DMS53 (cell line): ENCODE results near the gene CDH26.
A peak's percentile ranks its signal among the peaks of the same experiment; 100 is the strongest.

Experiments
- DNase-seq: peaks from one replicate; lab custom pipeline; 2025; lab: John Stamatoyannopoulos, UW

CDH26 gene

DNA sequence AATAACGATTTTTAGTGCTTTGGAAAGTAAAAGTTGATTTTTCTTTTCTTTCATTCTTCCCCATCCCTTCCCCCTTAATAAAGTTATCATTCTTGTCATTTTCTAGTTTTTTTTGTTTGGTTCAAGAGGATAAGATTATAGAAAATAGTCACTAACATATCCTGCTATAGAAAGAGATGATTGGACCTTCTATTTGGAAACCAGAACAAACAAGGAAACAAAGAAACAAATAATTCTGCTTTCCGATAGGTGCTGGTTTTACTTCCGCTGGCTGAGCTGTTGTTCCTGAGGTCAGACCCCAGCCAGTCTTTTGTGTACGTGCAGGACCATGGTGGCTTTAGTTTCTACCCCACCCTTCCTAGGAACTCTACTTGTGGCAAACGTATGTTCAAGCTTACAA is at the start of gene CDH26:
TSS of gene CDH26 (plus strand) at position 301 of the 400 bp plus-strand sequence. CDS start 304 bp downstream, outside the sequence.
- DNase-seq, result peak; percentile 47

DNA sequence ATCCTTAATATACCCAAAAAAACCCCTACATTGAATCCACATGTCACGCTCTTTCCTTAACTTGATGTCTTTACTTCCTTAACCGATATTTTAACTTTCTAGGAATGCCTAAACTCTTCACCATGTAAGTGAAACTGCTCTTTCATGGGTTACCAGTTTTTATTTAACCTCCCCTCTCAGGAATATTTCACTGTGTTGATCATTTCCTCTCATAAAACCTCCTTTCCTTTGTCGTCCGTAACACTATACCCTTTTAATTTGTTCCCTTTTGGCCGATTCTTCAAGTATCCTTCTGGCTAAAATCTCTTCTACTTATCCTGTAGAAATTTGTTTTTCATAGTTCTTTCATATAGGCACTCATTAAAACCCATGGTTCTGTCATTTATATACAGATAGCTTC is 49.4 kb upstream of the CDH26 start:
- no peak for DNase-seq

DNA sequence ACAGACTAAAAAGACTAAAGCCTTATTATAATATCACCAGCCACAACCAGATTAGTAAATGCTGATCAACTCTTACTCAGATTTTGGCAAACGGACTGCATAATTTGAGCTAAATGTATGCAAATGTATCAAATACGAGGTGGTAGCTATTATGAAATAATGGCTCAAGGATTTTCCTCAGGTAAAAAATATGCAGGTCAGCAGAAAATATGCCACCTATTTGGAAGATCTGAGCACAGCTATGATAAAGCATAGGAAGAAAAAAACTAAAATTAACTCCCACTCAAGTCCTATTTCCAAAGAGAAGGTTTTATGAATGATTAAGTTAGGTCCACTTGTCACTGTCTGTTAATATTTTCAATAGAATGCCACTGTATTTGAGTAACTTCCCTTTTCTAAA is 47.2 kb upstream of the CDH26 start:
- no peak for DNase-seq

DNA sequence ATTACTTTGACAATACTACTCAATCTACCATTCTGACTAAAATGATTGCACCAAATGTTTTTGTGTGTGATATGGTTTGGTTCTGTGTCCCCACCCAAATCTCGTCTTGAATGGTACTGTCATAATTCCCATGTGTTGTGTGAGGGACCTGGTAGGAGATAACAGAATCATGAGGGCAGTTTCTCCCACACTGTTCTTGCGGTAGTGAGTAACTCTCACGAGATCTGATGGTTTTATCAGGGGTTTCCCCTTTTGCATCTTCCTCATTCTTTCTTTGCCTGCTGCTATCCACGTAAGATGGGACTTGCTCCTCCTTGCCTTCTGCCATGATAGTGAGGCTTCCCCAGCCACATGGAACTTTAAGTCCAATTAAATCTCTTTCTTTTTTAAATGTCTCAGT is 45.6 kb upstream of the CDH26 start:
- no peak for DNase-seq

DNA sequence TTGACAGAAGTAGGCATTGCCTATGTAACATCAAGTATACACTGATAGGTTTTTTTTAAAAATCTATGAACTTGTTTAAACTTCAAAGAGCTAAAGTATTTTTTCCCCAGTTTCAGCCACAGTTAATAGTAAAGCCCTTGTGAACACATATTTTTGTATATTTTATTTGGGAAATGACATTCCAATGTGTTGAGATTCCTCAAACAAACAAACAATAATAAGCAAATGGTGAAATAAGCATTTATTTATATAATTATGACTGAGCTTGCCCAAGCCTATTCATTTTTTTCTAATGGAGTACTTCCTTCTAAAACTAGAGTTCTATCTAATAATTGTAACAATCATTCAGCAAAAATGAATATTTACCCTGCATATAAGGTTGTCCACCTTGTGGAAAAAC is 37.3 kb upstream of the CDH26 start:
- DNase-seq, result no peak

DNA sequence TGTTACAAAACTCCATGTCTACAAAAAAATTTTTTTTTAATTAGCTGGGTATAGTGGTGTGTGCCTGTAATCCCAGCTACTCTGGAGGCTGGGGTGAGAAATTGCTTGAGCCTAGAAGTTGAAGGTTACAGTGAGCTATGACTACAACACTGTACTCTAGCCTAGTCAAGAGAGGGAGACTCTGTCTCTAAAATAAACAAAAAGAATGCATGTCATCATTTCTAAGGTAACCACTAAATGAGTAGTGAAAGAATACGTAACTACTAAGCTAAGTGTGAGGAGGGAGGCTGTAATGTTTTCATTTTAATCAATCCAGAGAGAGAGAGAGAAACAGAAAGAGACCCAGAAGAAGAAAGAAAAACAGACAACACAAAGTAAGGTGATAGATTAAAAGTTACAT is 34.7 kb upstream of the CDH26 start:
- peak; percentile 50 for DNase-seq

DNA sequence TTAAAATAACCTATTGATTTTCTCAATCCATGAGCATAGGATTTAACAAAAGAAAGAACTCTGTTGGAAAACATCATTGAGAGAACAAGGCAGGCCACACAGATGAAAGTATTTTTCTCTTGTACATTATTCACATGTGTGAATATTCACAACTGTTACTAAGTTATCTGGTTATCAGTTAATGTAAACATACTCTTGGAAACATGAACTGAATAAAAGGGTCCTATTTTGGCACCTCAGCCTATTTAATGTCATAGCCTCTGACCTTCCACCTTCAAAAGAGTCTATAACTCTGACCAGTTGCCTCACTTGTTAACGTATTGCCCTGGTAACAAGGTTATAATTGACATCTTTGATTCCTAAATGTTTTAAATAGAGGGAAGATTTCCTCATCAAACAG is 32.9 kb upstream of the CDH26 start:
- DNase-seq, result no peak

DNA sequence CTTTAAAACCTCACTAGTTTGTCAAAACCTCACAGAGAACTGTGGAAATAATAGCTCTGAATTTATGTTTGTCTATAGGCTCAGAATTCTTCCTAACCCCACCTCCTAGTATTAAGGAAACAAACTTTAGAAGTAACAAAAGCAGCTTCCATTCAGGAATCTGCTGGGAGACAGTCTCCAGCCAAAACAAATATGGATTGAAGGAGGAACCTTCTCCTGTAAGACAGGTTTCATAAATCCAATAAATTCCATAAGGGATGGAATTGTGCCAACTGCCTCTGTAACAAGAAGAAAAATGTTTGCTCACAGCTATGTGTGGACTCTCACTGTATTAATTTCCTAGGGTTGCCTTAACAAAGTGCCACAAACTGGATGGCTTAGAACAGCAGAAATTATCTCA is 32.3 kb upstream of the CDH26 start:
- DNase-seq, result peak; percentile 14

DNA sequence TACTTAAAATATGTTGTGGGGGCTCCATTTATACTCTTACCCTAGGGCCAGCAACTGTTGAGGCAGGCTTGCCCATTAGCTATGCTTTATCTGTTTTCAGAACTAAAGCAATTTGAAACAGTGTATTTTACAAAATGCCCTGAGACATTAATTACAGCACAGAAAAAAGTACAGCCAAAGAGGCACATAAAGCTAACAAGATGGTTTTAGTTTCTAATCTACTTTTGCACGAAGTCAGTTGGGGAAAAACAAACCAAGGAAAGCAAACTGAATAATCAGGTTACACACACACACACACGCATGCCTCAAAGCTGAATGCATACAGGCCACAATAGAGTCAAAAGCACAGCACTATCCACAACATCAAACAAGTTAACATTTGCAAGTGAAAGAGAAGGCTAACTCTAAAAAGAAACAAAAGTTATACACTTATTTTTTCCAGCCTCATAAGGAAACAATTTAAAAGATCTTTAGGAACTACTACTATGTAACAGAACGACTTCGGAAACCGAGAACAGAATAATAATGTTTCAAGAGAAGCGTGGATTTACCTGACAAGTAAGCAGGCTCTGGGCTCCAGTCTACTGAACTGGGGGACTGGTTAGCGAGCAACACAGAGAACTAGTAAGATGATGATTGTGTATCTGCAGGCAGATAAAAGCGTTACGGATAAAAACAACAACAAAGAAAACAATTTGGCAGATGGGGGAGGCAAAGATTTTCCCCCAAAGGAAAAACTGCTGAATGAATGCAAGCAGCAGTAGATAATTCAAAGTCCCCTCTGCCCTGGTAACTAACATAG is 26.5 kb upstream of the CDH26 start:
- DNase-seq, result no peak

DNA sequence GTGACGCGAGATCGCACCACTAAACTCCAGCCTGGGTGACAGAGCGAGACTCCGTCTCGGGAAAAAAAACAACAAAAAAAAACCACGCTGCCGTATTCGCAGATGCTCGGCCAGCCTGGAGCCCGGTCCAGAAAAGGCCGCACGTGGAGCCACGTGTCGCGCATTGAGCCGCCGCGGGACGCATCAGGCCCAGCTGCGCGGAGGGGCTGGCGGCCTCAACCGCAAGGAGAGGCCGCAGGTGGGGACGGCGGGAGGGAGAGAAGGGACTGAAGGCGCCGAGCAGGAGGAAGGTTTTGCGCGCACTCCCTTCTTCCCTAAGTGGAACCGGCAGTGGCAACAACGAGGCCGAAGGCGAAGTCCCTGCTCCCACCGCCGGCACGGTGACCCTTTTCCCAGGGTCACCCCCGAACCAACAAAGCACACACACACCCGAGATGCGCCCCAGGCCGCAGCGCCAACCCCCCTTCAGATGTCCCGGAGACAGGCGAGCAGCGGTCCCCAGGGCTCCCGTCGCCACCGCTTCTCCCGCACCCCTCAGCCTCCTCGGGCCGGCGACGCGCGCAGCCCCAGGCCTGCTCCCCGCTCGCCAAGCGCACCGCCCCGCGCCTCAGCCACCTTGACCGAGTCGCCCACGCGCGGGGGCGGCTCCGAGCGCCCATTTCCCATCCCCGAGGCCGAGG is 25.5 kb upstream of the CDH26 start:
- no peak for DNase-seq

DNA sequence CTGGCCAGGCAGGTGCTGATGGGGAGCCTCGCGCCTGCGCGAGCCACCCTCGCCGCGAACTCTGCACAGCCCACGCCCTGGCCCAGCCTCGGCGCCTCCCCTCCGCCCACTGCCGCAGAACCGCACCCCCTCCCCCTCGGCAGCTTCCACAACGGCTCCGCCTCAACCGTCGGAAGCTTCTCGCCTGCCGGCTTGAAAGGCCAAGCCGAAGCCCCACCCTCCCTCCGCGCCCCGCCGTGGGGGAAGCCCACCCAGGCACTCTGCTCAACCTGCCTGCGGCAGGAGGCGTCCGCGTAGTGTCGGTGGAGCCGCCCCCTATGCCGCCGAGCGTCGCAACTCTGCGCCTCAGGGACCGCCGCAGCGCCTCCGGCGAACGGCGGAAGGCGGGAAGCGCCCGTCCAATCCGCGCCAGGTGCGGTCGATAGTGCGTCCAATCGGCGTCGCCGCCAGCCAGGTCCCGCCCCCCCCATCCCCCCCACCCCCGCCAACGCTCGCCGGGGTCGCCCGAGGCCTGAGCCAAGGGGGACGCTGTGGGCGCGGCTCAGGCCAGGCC is 24.9 kb upstream of the CDH26 start, which contains the start of gene SYCP2:
TSS of gene SYCP2 (minus strand) at position 342 of the 553 bp plus-strand sequence. CDS start 11,224 bp downstream, outside the sequence.
- DNase-seq, result peak; percentile 90

DNA sequence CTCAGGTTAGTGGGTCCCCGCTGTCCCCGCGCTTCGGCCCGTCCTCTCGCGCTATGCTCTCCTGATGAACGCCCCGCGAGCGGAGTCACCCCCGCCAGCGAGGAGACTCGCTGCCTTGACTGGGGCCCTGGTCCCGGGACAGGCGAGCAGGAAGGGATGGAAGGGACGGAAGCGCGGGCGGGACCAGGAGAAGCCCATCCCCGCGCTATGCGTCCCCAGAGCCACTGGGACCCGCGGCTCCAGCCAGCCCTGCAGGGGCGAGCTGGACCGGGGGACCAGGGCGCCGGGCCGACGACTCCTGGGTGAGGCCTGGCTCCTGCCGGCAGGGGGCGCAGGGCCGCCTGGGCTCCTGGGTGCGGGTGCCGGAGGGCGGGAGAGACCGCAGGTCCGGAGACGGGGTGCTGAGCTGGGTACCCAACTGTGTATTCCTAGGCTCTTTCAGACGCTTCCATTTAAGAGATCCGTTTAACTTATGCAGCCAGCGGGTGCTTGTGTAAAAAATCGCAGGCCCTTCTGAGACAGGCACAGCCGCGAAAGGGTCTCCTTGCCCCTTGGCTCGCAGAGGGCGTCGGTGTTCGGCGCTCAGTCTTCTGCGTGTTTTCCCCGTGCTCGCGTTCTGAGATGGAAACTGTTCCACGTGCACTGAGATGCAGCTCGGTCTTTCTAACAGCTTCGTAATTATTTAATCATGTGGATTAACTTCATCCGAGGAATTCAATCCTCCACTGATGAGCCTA is 24.2 kb upstream of the CDH26 start:
- peak; percentile 92 for DNase-seq

DNA sequence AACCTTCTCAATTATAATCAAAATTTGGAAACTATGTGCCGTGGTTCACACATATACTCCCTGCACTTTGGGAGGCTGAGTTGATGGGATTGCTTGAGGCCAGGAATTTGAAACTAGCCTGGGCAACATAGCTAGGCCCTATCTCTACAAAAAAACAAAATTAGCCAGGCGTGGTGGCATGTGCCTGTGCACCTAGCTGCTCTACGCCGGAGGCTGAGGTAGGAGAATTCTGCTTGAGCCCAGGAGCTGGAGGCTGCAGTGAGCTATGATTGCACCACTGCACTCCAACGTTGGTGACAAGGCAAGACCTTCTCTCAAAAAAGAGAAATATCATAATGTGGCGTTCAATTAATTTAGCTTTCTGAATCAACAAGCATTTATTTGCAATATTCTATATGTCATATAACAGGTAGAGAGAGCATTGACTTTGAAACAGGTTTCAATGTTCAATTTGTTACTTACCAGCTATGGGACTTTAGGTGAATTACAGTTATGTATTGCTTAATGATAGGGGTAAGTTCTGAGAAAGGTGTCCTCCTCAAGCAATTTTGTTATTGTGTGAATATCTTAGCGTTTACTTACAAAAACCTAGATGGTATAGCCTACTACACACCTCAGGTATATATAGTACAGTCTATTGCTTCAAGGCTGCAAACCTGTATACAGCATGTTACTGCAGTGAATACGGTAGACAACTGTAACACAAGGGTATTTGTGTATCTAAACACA is 22.6 kb upstream of the CDH26 start:
- DNase-seq, result no peak

DNA sequence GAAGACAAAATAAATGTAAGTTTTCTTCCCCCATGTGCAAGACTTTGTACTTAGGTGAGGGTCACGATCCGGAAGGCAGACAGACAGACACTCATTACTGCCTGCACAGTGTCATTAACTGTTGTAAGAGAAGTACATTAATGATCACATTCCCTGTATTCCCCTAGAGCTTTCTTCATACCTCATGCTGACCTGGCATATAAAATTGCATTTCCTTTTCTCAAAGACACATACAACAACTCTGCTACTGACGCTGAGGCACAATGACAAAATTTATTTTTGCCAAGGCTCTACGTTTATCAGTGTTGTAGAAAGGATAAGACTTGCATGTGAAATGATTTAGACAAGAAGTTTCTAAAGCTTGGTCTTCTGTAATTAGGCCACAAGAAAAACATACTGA is 21.8 kb upstream of the CDH26 start:
- no peak for DNase-seq

DNA sequence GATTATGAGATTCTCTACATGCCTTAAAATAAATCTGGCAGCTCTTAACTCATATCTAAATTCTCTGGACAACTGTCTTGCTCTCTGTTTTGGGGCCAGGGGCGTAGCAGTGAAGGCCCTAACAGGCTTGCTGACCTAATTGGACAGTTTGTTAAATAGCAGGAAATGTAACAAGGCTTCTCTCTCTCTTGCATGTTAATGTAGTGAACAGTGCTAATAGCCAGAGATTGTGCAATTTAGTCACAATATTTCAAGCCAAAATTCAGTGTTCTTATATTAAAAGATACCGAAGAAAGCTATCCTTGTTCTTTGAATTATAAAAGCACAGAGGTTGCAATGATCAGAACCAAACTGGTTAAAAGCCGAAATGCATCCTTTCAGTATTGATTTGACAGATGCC is 21.1 kb upstream of the CDH26 start:
- no peak for DNase-seq

DNA sequence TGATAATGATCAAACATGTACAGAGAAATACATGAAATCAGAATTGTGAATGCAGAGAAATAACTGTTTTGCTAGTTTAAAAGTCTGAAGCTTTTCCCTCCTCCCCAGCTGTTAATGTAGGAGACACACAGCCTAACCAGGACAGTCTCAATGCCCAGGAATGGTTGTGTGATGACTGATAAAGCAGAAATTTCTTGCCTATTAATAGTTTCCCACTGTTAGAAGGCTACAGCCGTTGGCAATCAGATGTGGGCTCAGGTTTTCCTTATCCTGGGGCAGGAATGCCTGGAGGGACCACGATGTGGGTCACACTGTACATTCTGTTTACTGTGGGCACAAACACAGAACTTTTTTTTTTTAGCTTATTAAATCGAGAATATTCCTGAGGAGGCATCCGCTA is 20.0 kb upstream of the CDH26 start:
- DNase-seq, result no peak

DNA sequence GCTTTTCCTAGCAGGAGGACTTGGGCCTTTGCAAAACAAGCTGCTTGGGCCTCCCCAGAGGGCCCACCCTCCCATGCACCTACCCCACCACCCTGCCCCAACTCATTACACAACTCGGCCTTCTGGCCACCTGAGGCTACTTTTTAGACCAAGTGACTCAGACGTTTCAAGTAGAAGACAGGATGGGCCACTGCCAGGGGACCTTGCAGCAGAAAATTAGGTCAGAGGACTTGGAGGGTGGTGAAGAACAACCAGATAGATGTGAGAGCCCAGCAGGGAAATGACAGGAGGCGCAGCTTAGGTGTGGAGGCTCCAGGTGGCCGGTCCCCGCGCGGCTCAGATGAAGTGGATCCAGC is 19.5 kb upstream of the CDH26 start:
- DNase-seq, result peak; percentile 47

DNA sequence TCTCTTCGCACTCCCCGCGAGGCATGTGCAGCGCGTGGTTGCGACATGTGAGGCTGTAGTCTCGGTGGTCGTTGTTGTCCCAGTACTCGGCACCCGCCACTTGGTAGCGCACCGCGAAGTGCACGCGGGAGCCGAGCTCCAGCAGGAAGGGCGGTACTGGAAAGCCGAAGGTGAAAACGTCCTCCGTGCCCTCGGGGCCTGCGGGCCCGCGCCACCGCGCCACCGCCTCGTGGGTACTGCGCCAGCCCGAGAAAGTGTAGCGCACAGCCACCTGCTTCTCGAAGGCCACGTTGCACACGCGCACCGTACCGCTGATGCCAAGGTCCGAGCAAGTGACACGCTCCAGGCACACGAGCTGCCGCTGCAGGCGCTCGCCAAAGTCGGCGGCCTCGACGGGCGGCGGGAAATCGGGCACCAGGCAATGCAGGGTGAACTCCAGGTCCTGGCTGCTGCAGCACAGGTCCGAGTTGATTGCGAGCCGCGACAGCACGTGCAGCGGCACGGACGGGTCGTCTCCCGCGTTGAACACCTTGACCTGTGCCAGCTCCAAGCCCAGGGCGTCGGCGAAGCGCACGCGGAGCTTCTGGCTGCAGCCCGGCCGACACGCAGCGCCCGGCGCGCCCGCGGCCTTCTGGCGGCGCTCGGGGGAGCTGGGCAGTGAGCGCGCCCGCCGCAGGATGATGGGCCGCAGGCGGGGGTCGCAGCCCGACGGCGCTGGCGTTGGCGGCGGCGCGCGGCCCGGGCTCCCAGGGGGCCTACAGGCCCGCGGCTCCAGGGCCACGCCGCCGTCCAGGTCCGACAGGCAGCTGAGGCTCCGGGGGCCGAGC is 19.0 kb upstream of the CDH26 start:
- DNase-seq, result peak; percentile 78

DNA sequence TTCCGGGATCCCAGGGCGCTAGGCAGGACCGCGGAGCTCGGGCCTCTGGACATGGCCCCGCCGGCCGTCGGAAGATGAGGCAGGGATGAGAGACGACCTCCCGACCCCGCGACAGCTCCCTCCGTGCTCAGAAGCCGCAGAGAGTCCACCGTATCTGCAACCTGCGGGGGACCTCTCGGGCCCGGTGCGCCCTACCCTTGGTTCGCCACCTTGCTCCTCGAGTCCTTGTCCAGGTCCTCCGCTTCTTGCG is 18.4 kb upstream of the CDH26 start:
- peak; percentile 78 for DNase-seq

DNA sequence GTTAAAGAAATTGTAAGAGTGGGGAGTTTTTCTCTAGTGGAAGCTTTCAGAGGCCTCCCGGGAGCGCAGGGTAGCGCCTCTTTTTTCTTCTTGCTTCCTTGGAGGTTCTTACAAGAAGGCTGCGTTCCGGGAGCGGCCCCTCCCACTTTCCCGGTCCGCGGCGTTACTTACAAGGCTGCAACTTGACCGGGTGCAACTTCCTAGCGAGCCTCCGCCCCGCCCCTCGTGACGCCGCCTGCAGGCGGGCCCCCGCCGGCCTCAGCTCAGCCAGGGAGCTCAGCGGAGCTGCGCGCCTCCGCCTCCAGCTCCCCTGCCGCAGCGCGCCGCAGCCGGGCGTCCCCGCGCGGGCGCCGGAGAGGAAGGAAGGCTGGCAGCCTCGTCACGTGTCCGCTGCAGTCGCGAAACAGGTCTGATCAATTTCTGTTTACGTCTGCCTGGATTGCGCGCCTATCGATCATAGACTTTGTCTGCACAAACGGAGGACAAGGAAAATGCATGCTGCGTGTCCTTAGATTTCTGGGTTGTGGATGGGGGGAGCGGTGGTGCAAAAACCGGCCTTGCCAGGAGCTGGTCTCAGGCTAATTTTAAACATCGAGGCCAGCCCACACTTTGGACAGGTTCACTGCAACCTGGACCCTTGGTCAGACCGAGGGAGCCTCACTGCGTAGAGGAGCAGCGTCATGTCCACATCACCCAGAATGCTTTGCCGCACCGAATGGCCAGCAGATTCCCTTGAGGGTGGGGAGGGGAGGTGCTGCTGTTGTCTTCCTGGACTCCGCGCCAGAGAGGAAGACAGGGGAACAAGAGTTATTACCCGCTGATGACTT is 17.9 kb upstream of the CDH26 start, which contains the start of the genes FAM217B and PPP1R3D:
TSS of gene FAM217B (plus strand) at position 261 of the 827 bp plus-strand sequence. CDS start 3,555 bp downstream, outside the sequence.
TSS of gene PPP1R3D (minus strand) at position 177 of the 827 bp plus-strand sequence. CDS start 374 bp downstream, outside the sequence.
- peak; percentile 96 for DNase-seq
